Measurements from ENCODE around the gene KRTAP10-1.

DNA sequence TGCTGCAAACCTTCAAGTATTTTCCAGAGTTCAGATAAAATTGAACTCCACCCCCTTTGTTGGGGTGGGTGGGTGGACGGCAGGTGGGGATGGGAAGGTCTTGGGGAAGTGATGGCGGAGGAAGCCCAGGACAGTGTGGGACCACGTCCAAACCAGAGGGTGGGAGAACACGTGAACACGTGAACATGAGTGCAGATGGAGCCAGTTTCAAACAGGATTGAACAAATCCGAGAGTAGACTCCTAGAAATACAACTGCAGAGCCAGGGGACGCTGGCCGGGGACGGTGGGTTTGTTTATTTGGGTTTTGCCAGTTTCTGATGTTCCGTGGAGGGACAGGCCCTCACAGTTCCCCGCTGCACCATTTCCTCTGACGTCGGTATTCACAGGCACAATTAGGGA lies 8.4 kb upstream of the KRTAP10-1 start:
- TF ChIP-seq, protein P1, sequence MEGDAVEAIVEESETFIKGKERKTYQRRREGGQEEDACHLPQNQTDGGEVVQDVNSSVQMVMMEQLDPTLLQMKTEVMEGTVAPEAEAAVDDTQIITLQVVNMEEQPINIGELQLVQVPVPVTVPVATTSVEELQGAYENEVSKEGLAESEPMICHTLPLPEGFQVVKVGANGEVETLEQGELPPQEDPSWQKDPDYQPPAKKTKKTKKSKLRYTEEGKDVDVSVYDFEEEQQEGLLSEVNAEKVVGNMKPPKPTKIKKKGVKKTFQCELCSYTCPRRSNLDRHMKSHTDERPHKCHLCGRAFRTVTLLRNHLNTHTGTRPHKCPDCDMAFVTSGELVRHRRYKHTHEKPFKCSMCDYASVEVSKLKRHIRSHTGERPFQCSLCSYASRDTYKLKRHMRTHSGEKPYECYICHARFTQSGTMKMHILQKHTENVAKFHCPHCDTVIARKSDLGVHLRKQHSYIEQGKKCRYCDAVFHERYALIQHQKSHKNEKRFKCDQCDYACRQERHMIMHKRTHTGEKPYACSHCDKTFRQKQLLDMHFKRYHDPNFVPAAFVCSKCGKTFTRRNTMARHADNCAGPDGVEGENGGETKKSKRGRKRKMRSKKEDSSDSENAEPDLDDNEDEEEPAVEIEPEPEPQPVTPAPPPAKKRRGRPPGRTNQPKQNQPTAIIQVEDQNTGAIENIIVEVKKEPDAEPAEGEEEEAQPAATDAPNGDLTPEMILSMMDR (IDR thresholded peaks at IDR 0.05; ENCODE audit: low read length): no peak
- TF ChIP-seq EZH2 (IDR thresholded peaks at IDR 0.05; ENCODE audit: borderline replicate concordance, low read length): no peak

All from OCI-LY1 (cell line).